Ovary (tissue), 9 donors: ENCODE measurements around the gene CAPN8. TPM values are rescaled to one million over a fixed set of nuclear protein-coding genes. Genes with fewer than 3 reads are reported as not detected.

Source experiments
- DNase-seq, 5 donors: peaks; one replicate each; pipeline ENCODE4 v3.0.0-alpha.2; 2019 to 2020
- H3K27ac ChIP-seq, 2 donors: fragments of 200-600 bp; one replicate each; pipeline versions ENCODE4 v1.5.1 to v1.8.0; 2019 to 2022
- H3K27me3 ChIP-seq: fragments of 200-600 bp; one replicate; pipeline ENCODE4 v1.8.0; 2022
- H3K36me3 ChIP-seq: fragments of 200-600 bp; sonication (generic); one replicate; pipeline ENCODE4 v1.5.1; 2019
- H3K4me1 ChIP-seq: one replicate; pipeline ENCODE4 v1.8.1; 2013; ENCODE audit warnings: mild to moderate bottlenecking, moderate library complexity; ENCODE audit not compliant: insufficient read depth
- H3K4me3 ChIP-seq: fragments of 200-600 bp; sonication (generic); one replicate; pipeline ENCODE4 v1.5.1; 2017
- H3K9me3 ChIP-seq, 2 donors: fragments of 200-600 bp in 1 of 2; sonication (generic) in 1 of 2; one replicate each; pipeline versions ENCODE4 v1.5.1 to v1.8.1; 2013 to 2019; ENCODE audit warnings: mild to moderate bottlenecking in 1 of 2, moderate library complexity in 1 of 2
- EP300 ChIP-seq: sonication (generic); formaldehyde crosslinking; IDR thresholded peaks from one replicate; pipeline ENCODE4 v1.6.1; 2017; ENCODE audit warnings: antibody characterized with exemption
- POLR2A ChIP-seq: fragments of 450-650 bp; IDR thresholded peaks from one replicate; pipeline ENCODE4 v1.6.1; 2017; ENCODE audit warnings: antibody characterized with exemption, mild to moderate bottlenecking, moderate library complexity
- WGBS, 3 donors: extraction: QIAGEN DNeasy Blood & Tissue Kit in 1 of 3; methylation state at CpG; one replicate each; pipeline versions ENCODE4 v1.1.5 to v1.1.7; 2013 to 2017; 5-methylcytosine and 5-hydroxymethylcytosine counted together
- intact Hi-C, 4 donors: fragments of 100-400 bp; cut with DNase I; formaldehyde crosslinking; loops; one replicate each; pipeline versions ENCODE4 v1.11.0 to v1.15.1; 2022 to 2023
- polyA plus RNA-seq, 2 donors: library from polyadenylated mRNA; stranded (reverse); fragments of 200-250 nt in 1 of 2; fragments of 350-450 nt in 1 of 2; fragmentation: Illumina TruSeq in 1 of 2; extraction: RNeasy Lipid Tissue Mini Kit (QIAGEN cat#74804) in 1 of 2; gene quantifications; one replicate each; pipeline ENCODE4 v1.2.3, GENCODE V29; 2013 to 2014
- total RNA-seq, 7 donors: library from RNA; depleted of rRNA in 2 of 7; stranded (reverse); fragments of >200 nt in 2 of 7; fragmentation: NEBNext Ultra II Directional in 3 of 7; extraction: Animal tissue kit (Norgen Biotek cat#: 25700) in 3 of 7; gene quantifications; one replicate each; pipeline versions ENCODE4 v1.1.0 to v1.2.4, GENCODE V29; 2016 to 2023
- TF ChIP-seq, protein P1 (sequence below), 3 donors: fragments of 450-650 bp in 2 of 3; fragments of 200-600 bp in 1 of 3; IDR thresholded peaks; one replicate each; pipeline versions ENCODE4 v1.5.1 to v1.8.0; 2016 to 2022; ENCODE audit warnings: antibody characterized with exemption in 3 of 3, mild to moderate bottlenecking in 1 of 3
- donor health status: DM: no; HTN: no; CAD: no; lungs with moderate emphysema.
- donor health status: DM: no; HTN: no; CAD: no.
- donor health status: Bipolar disorder and iron deficiency.
- donor health status: DM: yes; HTN: yes; CAD: no.
- donor health status: DM: no; HTN: no; CAD: no.
- donor health status: DM: yes; HTN: yes; CAD: no.

CAPN8 gene
- total and polyA plus RNA-seq, 9 donors, result 0.10 to 4.4 (median 0.88) TPM; not detected in 2

- H3K27me3 ChIP-seq, result no peaks in the 10 kb centered on the region
- intact Hi-C loops, result no loop called here
- H3K27ac ChIP-seq, result no peak overlapping the region
- DNase-seq, result no peak
- H3K4me1 ChIP-seq, result no peaks in the 10 kb centered on the region
- H3K36me3 ChIP-seq, result no peaks in the 10 kb centered on the region
- TF ChIP-seq EP300, result no peak
- no peak for TF ChIP-seq POLR2A
- TF ChIP-seq, protein P1, sequence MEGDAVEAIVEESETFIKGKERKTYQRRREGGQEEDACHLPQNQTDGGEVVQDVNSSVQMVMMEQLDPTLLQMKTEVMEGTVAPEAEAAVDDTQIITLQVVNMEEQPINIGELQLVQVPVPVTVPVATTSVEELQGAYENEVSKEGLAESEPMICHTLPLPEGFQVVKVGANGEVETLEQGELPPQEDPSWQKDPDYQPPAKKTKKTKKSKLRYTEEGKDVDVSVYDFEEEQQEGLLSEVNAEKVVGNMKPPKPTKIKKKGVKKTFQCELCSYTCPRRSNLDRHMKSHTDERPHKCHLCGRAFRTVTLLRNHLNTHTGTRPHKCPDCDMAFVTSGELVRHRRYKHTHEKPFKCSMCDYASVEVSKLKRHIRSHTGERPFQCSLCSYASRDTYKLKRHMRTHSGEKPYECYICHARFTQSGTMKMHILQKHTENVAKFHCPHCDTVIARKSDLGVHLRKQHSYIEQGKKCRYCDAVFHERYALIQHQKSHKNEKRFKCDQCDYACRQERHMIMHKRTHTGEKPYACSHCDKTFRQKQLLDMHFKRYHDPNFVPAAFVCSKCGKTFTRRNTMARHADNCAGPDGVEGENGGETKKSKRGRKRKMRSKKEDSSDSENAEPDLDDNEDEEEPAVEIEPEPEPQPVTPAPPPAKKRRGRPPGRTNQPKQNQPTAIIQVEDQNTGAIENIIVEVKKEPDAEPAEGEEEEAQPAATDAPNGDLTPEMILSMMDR (IDR thresholded peaks at IDR 0.05), result no peak
- 94 to 96% (median 96%) methylated on average over 14 of the region's 14 CpGs for WGBS, 3 donors
- no peaks in the 10 kb centered on the region for H3K9me3 ChIP-seq
- H3K4me3 ChIP-seq, result no peak overlapping the region
These were observed 56.4 kb downstream of the CAPN8 start for GRCh38 chr1:223609066-223609465.

- Histone ChIP-seq H3K27me3 (no peaks in the 10 kb centered on the region), H3K36me3 (no peaks in the 10 kb centered on the region), H3K4me1 (peaks cover 2% of the 10 kb centered on the region), H3K27ac (no peak overlapping the region), H3K9me3 (no peaks in the 10 kb centered on the region), H3K4me3 (no peak overlapping the region)
- TF ChIP-seq, protein P1 (IDR thresholded peaks at IDR 0.05), result no peak
- TF ChIP-seq POLR2A (no peak), EP300 (no peak)
- intact Hi-C loops, result no loop called here
- 93 to 98% (median 95%) methylated on average over 1 of the region's 1 CpG for WGBS, 3 donors
- no peak for DNase-seq
These were observed 107.0 kb downstream of the CAPN8 start for GRCh38 chr1:223558512-223558911.

DNA sequence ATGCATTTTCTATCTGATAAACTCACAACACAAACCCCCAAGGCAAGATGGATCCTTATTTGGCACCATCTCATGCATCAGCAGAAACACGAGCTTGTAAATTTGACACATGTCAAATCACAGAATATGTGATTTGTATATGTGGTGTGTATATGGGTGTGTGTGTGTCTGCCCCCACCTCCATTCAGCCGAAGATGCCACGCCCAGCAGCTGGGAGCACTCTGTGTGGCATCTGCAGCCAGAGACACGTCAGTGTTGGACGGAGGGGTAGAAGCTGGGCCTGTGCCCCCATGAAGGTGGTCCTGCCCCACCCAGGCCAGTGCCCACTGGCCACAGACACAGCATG, 108.4 kb downstream of the CAPN8 start:
- no peak overlapping the region for H3K4me3 ChIP-seq
- H3K27me3 ChIP-seq, result no peaks in the 10 kb centered on the region
- WGBS, 3 donors, result 68 to 88% (median 69%) methylated on average over 5 of the region's 5 CpGs
- no peaks in the 10 kb centered on the region for H3K9me3 ChIP-seq
- TF ChIP-seq, protein P1 (IDR thresholded peaks at IDR 0.05), result no peak
- TF ChIP-seq POLR2A, result no peak
- TF ChIP-seq EP300, result no peak
- no peak overlapping the region for H3K27ac ChIP-seq
- no peak for DNase-seq
- peaks cover 2% of the 10 kb centered on the region for H3K4me1 ChIP-seq
- H3K36me3 ChIP-seq, result no peaks in the 10 kb centered on the region
- intact Hi-C loops, result no loop called here

DNA sequence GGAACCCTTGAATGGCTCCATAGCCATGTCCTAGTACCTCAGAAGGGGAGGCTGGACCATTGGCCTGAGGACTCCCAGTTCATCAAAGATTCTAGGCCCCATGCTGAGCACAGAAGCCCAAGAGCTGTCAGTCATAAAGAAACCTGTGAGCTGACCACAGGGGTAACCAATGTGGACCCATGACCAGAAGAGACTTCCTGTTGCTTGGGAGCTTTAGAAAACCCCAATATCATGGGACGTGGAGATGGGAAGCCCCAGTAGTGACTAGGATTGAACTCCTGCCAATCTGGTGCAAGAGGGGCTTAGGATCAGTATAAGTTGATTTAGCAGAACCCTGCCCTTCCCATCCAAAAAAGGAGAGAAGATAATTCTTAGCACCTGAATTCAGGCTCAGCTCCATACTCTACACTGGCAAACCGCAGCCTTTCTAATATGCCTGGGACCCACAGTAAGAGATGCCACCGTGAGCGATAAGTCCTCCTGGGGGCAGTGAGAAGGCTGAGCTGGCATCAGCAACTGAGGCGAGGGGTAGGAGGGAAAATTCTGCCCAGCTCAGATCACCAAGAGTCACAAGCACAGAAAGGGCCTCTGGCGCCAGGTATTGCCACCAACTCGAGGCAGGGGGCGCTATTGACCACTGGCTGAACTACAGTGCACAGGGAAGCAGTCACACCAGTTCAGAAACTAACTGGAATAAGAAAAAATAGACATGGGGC, 108.9 kb downstream of the CAPN8 start:
- TF ChIP-seq EP300 (no peak), POLR2A (no peak)
- TF ChIP-seq, protein P1 (IDR thresholded peaks at IDR 0.05), result no peak
- 48 to 63% (median 49%) methylated on average over 8 of the region's 8 CpGs for WGBS, 3 donors
- Histone ChIP-seq H3K9me3 (no peaks in the 10 kb centered on the region), H3K36me3 (no peaks in the 10 kb centered on the region), H3K27ac (no peak overlapping the region), H3K4me1 (peaks cover 2% of the 10 kb centered on the region), H3K4me3 (no peak overlapping the region), H3K27me3 (no peaks in the 10 kb centered on the region)
- intact Hi-C loops, result no loop called here
- DNase-seq, result no peak
